HS-27A (cell line): ENCODE results near the gene MRPL57.
"Not testable (repeated sequence)": the region's sequence is repeated elsewhere in the genome, so short reads cannot be mapped to it uniquely, and the experiment has no call there.

Experiments used
- DNase-seq: peaks from one replicate; pipeline ENCODE4 v3.0.0-alpha.2; 2012; ENCODE audit warnings: low read depth, missing footprints

Gene MRPL57

GRCh38 chr13:21176215-21176981 is at the start of gene MRPL57, which contains the start of gene SKA3:
Gene MRPL57 (plus strand): TSS chr13:21176658. CDS start chr13:21176917, 259 bp downstream.
Gene SKA3 (minus strand): TSS chr13:21176552. CDS start chr13:21176477, 75 bp downstream.
- DNase-seq, result peak; percentile 48

- DNase-seq, result no peak
Measured at GRCh38 chr13:21130116-21130515, 46.3 kb upstream of the MRPL57 start.

GRCh38 chr13:21133077-21133476 is 43.4 kb upstream of the MRPL57 start:
- DNase-seq, result no peak

- DNase-seq, result no peak
Measured at GRCh38 chr13:21134475-21134874, 42.0 kb upstream of the MRPL57 start.

GRCh38 chr13:21135833-21136232 is 40.6 kb upstream of the MRPL57 start:
- not testable (repeated sequence) for DNase-seq

- DNase-seq, result no peak
Measured at GRCh38 chr13:21137696-21138095, 38.8 kb upstream of the MRPL57 start.

- no peak for DNase-seq
Measured at GRCh38 chr13:21138561-21138960, 37.9 kb upstream of the MRPL57 start.

GRCh38 chr13:21139374-21139773 is 37.1 kb upstream of the MRPL57 start:
- DNase-seq, result no peak

- no peak for DNase-seq
Measured at GRCh38 chr13:21142766-21143165, 33.7 kb upstream of the MRPL57 start.

- no peak for DNase-seq
Measured at GRCh38 chr13:21147827-21148226, 28.6 kb upstream of the MRPL57 start.

GRCh38 chr13:21148557-21149258 is 27.8 kb upstream of the MRPL57 start:
- DNase-seq, result no peak

- DNase-seq, result no peak
Measured at GRCh38 chr13:21149568-21149967, 26.9 kb upstream of the MRPL57 start.

GRCh38 chr13:21150013-21150412 is 26.4 kb upstream of the MRPL57 start:
- DNase-seq, result no peak

GRCh38 chr13:21152251-21152899 is 24.1 kb upstream of the MRPL57 start:
- DNase-seq, result no peak

- no peak for DNase-seq
Measured at GRCh38 chr13:21164631-21165030, 11.8 kb upstream of the MRPL57 start.

- not testable (repeated sequence) for DNase-seq
Measured at GRCh38 chr13:21165606-21166005, 10.9 kb upstream of the MRPL57 start.

- DNase-seq, result no peak
Measured at GRCh38 chr13:21171420-21171819, 5.0 kb upstream of the MRPL57 start.

GRCh38 chr13:21173767-21174166 is 2.7 kb upstream of the MRPL57 start:
- not testable (repeated sequence) for DNase-seq

- peak; percentile 24 for DNase-seq
Measured at GRCh38 chr13:21175656-21176214, 723 bp upstream of the MRPL57 start.

- no peak for DNase-seq
Measured at GRCh38 chr13:21176982-21177284, 475 bp downstream of the MRPL57 start.

GRCh38 chr13:21181671-21182070 is 5.2 kb downstream of the MRPL57 start:
- DNase-seq, result no peak

GRCh38 chr13:21186410-21186809 is 10.0 kb downstream of the MRPL57 start:
- not testable (repeated sequence) for DNase-seq

GRCh38 chr13:21194756-21195155 is 18.3 kb downstream of the MRPL57 start:
- DNase-seq, result not testable (repeated sequence)
